CD4-positive, alpha-beta T cell treated with Interleukin-4 for 1 hour (primary cell): ENCODE results near the gene PTCH2.
"Not testable (repeated sequence)": the region's sequence is repeated elsewhere in the genome, so short reads cannot be mapped to it uniquely, and the experiment has no call there.

Experiments used
- DNase-seq, 2 donors: peaks; one replicate each; pipeline ENCODE4 v3.0.0-alpha.2; 2020 to 2022

Gene PTCH2

GRCh38 chr1:44842862-44843655 lies at the start of gene PTCH2:
TSS of gene PTCH2 (minus strand) at chr1:44843253. CDS start at chr1:44842932, 321 bp downstream.
- peak in 1 of 2 donors; percentile 22 for DNase-seq

GRCh38 chr1:44890007-44890406 lies 47.0 kb upstream of the PTCH2 start:
- DNase-seq: no peak

- no peak for DNase-seq
These were observed 42.4 kb upstream of the PTCH2 start for GRCh38 chr1:44885406-44885805.

GRCh38 chr1:44884746-44885145 lies 41.7 kb upstream of the PTCH2 start:
- DNase-seq: no peak

GRCh38 chr1:44881011-44881632 lies 38.1 kb upstream of the PTCH2 start:
- DNase-seq: no peak

GRCh38 chr1:44874155-44874554 lies 31.1 kb upstream of the PTCH2 start:
- DNase-seq: no peak

- DNase-seq: no peak
These were observed 27.0 kb upstream of the PTCH2 start for GRCh38 chr1:44870096-44870495.

- no peak for DNase-seq
These were observed 24.7 kb upstream of the PTCH2 start for GRCh38 chr1:44867801-44868200.

- DNase-seq: no peak
These were observed 19.9 kb upstream of the PTCH2 start for GRCh38 chr1:44862829-44863401.

- DNase-seq: no peak
These were observed 17.9 kb upstream of the PTCH2 start for GRCh38 chr1:44860891-44861425.

GRCh38 chr1:44860331-44860730 lies 17.3 kb upstream of the PTCH2 start:
- no peak for DNase-seq

- DNase-seq: no peak
These were observed 14.4 kb upstream of the PTCH2 start for GRCh38 chr1:44857446-44857845.

- no peak for DNase-seq
These were observed 12.7 kb upstream of the PTCH2 start for GRCh38 chr1:44855742-44856141.

GRCh38 chr1:44854970-44855369 lies 11.9 kb upstream of the PTCH2 start:
- no peak for DNase-seq

- DNase-seq: no peak
These were observed 10.1 kb upstream of the PTCH2 start for GRCh38 chr1:44853201-44853600.

GRCh38 chr1:44851308-44851707 lies 8.3 kb upstream of the PTCH2 start:
- DNase-seq: no peak

- DNase-seq: no peak
These were observed 6.6 kb upstream of the PTCH2 start for GRCh38 chr1:44849575-44850132.

GRCh38 chr1:44848456-44849181 lies 5.6 kb upstream of the PTCH2 start:
- no peak for DNase-seq

- no peak for DNase-seq
These were observed 4.8 kb upstream of the PTCH2 start for GRCh38 chr1:44847845-44848244.

GRCh38 chr1:44846985-44847384 lies 3.9 kb upstream of the PTCH2 start:
- no peak for DNase-seq

- no peak for DNase-seq
These were observed 579 bp downstream of the PTCH2 start for GRCh38 chr1:44842486-44842861.

- no peak for DNase-seq
These were observed 3.5 kb downstream of the PTCH2 start for GRCh38 chr1:44839576-44839975.

- DNase-seq: not testable (repeated sequence)
These were observed 4.8 kb downstream of the PTCH2 start for GRCh38 chr1:44838294-44838693.
